Astrocyte (in vitro differentiated cells and primary cell): Measurements from ENCODE around the gene PUSL1. TPM values are rescaled to one million over a fixed set of nuclear protein-coding genes. Genes with fewer than 3 reads are reported as not detected.

Experiments used
- DNase-seq: peaks from one replicate; pipeline ENCODE4 v3.0.0-alpha.2; 2010; ENCODE audit warnings: low read depth
- FAIRE-seq: peaks from 2 replicates; lab custom pipeline; 2011; peaks lifted over from hg19 to GRCh38; lab: Jason Lieb, UNC
- H2AFZ ChIP-seq: 2 replicates; pipeline ENCODE4 v1.6.0; 2012; ENCODE audit warnings: low read depth, low read length, inconsistent platforms
- H3K27ac ChIP-seq: 2 replicates; pipeline ENCODE4 v1.5.1; 2011; ENCODE audit warnings: low read depth, low read length, inconsistent platforms
- H3K27me3 ChIP-seq: 2 replicates; pipeline ENCODE4 v1.6.0; 2011; ENCODE audit warnings: low read length, inconsistent platforms; ENCODE audit not compliant: insufficient read depth
- H3K36me3 ChIP-seq: 2 replicates; pipeline ENCODE4 v1.5.1; 2011; ENCODE audit warnings: low read length, inconsistent platforms; ENCODE audit not compliant: insufficient read depth
- H3K4me1 ChIP-seq: 2 replicates; pipeline ENCODE4 v1.5.1; 2011; ENCODE audit warnings: low read length, inconsistent platforms; ENCODE audit not compliant: insufficient read depth
- H3K4me2 ChIP-seq: 2 replicates; pipeline ENCODE4 v1.6.0; 2012; ENCODE audit warnings: low read length, inconsistent platforms
- H3K4me3 ChIP-seq: 2 replicates; pipeline ENCODE4 v1.5.1; 2011; ENCODE audit warnings: low read depth, mild to moderate bottlenecking, low read length, inconsistent platforms; ENCODE audit not compliant: insufficient read depth
- H3K79me2 ChIP-seq: 2 replicates; pipeline ENCODE4 v1.6.0; 2012; ENCODE audit warnings: mild to moderate bottlenecking, low read length, inconsistent platforms; ENCODE audit not compliant: insufficient read depth
- H3K9ac ChIP-seq: 2 replicates; pipeline ENCODE4 v1.6.0; 2012; ENCODE audit warnings: mild to moderate bottlenecking, low read length, inconsistent platforms
- H3K9me3 ChIP-seq: 2 replicates; pipeline ENCODE4 v1.5.1; 2012; ENCODE audit warnings: low read depth, mild to moderate bottlenecking, low read length, inconsistent platforms; ENCODE audit not compliant: insufficient read depth
- H4K20me1 ChIP-seq: 2 replicates; pipeline ENCODE4 v1.6.0; 2012; ENCODE audit warnings: low read length, inconsistent platforms; ENCODE audit not compliant: insufficient read depth
- H3K27ac Mint-ChIP-seq: one replicate; pipeline ENCODE4 v1.8.0; 2021; ENCODE audit warnings: mild to moderate bottlenecking, mixed read lengths; ENCODE audit not compliant: unreplicated experiment
- H3K27me3 Mint-ChIP-seq: one replicate; pipeline ENCODE4 v1.8.0; 2021; ENCODE audit warnings: low read depth, mixed read lengths; ENCODE audit not compliant: unreplicated experiment
- H3K36me3 Mint-ChIP-seq: one replicate; pipeline ENCODE4 v1.8.0; 2021; ENCODE audit warnings: low read depth, mixed read lengths; ENCODE audit not compliant: unreplicated experiment
- H3K4me1 Mint-ChIP-seq: one replicate; pipeline ENCODE4 v1.8.0; 2021; ENCODE audit warnings: low read depth, mixed read lengths; ENCODE audit not compliant: unreplicated experiment
- H3K4me3 Mint-ChIP-seq: one replicate; pipeline ENCODE4 v1.8.0; 2021; ENCODE audit warnings: mild to moderate bottlenecking, moderate library complexity, mixed read lengths; ENCODE audit not compliant: unreplicated experiment
- H3K9me3 Mint-ChIP-seq: one replicate; pipeline ENCODE4 v1.8.0; 2021; ENCODE audit warnings: mild to moderate bottlenecking, mixed read lengths; ENCODE audit not compliant: unreplicated experiment
- EZH2 ChIP-seq: IDR thresholded peaks from 2 replicates; pipeline ENCODE4 v1.6.1; 2012; ENCODE audit warnings: mild to moderate bottlenecking, low read length, inconsistent platforms; ENCODE audit not compliant: insufficient read depth
- total RNA-seq: library from RNA; stranded (reverse); gene quantifications from 2 replicates; pipeline ENCODE4 v1.2.1, GENCODE V29; 2021
- TF ChIP-seq, protein P1 (sequence below): IDR thresholded peaks from 2 replicates; pipeline ENCODE4 v1.5.1; 2011; ENCODE audit warnings: low read depth, mild to moderate bottlenecking, inconsistent platforms, low read length, moderate library complexity; ENCODE audit not compliant: insufficient read depth

The PUSL1 gene
- total RNA-seq, 1 donor from 2014 or later, result 29.4 TPM

GRCh38 chr1:1274931-1275431 is 33.4 kb upstream of the PUSL1 start:
- Histone ChIP-seq H3K36me3 (no peaks in the 10 kb centered on the region), H3K9me3 (no peaks in the 10 kb centered on the region), H3K4me3 (no peak overlapping the region), H3K4me2 (peak overlapping the region; percentile 94), H3K27me3 (no peaks in the 10 kb centered on the region), H3K27ac (no peak overlapping the region), H3K9ac (peak overlapping the region; percentile 88), H2AFZ (no peak overlapping the region), H4K20me1 (peaks cover 31% of the 10 kb centered on the region), H3K4me1 (peaks cover 40% of the 10 kb centered on the region), H3K79me2 (peaks cover 37% of the 10 kb centered on the region)
- H3K9me3 Mint-ChIP-seq, result no peaks in the 10 kb centered on the region
- no peaks in the 10 kb centered on the region for H3K27me3 Mint-ChIP-seq
- FAIRE-seq (no peak), DNase-seq (no peak)
- TF ChIP-seq, protein P1, sequence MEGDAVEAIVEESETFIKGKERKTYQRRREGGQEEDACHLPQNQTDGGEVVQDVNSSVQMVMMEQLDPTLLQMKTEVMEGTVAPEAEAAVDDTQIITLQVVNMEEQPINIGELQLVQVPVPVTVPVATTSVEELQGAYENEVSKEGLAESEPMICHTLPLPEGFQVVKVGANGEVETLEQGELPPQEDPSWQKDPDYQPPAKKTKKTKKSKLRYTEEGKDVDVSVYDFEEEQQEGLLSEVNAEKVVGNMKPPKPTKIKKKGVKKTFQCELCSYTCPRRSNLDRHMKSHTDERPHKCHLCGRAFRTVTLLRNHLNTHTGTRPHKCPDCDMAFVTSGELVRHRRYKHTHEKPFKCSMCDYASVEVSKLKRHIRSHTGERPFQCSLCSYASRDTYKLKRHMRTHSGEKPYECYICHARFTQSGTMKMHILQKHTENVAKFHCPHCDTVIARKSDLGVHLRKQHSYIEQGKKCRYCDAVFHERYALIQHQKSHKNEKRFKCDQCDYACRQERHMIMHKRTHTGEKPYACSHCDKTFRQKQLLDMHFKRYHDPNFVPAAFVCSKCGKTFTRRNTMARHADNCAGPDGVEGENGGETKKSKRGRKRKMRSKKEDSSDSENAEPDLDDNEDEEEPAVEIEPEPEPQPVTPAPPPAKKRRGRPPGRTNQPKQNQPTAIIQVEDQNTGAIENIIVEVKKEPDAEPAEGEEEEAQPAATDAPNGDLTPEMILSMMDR, result no peak
- TF ChIP-seq EZH2, result no peak
- peaks cover 3% of the 10 kb centered on the region for H3K36me3 Mint-ChIP-seq
- peak overlapping the region; percentile 74 for H3K4me3 Mint-ChIP-seq
- peak overlapping the region; percentile 69 for H3K27ac Mint-ChIP-seq
- H3K4me1 Mint-ChIP-seq, result peaks cover 34% of the 10 kb centered on the region

DNA sequence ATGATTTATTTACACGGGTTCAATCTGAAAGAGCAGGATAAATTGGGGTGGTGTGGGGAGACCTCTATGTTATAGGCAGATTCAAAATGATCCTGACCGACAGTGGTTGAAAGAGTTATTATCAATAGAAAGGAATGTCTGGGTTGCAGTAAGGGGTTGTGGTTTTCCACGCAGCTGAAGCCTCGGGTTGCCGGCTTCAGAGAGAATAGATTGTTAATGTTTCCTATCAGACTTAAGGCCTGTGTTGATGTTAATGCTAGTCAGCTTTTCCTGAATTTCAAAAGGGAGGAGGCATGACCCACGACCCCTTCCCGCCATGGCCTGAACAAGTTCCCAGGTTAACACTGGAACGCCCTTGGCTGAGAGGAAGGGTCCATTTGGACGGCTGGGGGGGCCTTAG is 32.6 kb upstream of the PUSL1 start:
- Mint-ChIP-seq H3K36me3 (peaks cover 2% of the 10 kb centered on the region), H3K9me3 (no peaks in the 10 kb centered on the region), H3K4me1 (peaks cover 27% of the 10 kb centered on the region), H3K27ac (peak overlapping the region; percentile 54), H3K4me3 (peak overlapping the region; percentile 83), H3K27me3 (no peaks in the 10 kb centered on the region)
- Histone ChIP-seq H3K9me3 (no peaks in the 10 kb centered on the region), H3K4me1 (peaks cover 36% of the 10 kb centered on the region), H3K79me2 (peaks cover 28% of the 10 kb centered on the region), H3K27me3 (no peaks in the 10 kb centered on the region), H3K4me3 (no peak overlapping the region), H2AFZ (no peak overlapping the region), H3K9ac (peak overlapping the region; percentile 31), H3K27ac (peak overlapping the region; percentile 43), H4K20me1 (peaks cover 23% of the 10 kb centered on the region), H3K36me3 (no peaks in the 10 kb centered on the region), H3K4me2 (peak overlapping the region; percentile 55)
- FAIRE-seq (no peak), DNase-seq (peak; percentile 64)
- no peak for TF ChIP-seq EZH2
- TF ChIP-seq, protein P1, result no peak

GRCh38 chr1:1278620-1279019 is 29.8 kb upstream of the PUSL1 start:
- no peak for TF ChIP-seq EZH2
- TF ChIP-seq, protein P1, result no peak
- Histone ChIP-seq H3K79me2 (peaks cover under 1% of the 10 kb centered on the region), H3K4me1 (peaks cover 23% of the 10 kb centered on the region)

More at GRCh38 chr1:1278620-1279019, 29.8 kb upstream of the PUSL1 start:
- H3K4me3 ChIP-seq, result no peak overlapping the region
- Mint-ChIP-seq H3K27ac (no peak overlapping the region), H3K4me1 (peaks cover 15% of the 10 kb centered on the region), H3K4me3 (no peak overlapping the region), H3K27me3 (no peaks in the 10 kb centered on the region), H3K9me3 (no peaks in the 10 kb centered on the region), H3K36me3 (no peaks in the 10 kb centered on the region)
- H2AFZ ChIP-seq, result no peak overlapping the region
- H3K27ac ChIP-seq, result no peak overlapping the region
- H3K4me2 ChIP-seq, result no peak overlapping the region
- DNase-seq (no peak), FAIRE-seq (no peak)
- no peaks in the 10 kb centered on the region for H3K27me3 ChIP-seq
- no peak overlapping the region for H3K9ac ChIP-seq
- no peaks in the 10 kb centered on the region for H3K9me3 ChIP-seq
- no peaks in the 10 kb centered on the region for H4K20me1 ChIP-seq
- H3K36me3 ChIP-seq, result no peaks in the 10 kb centered on the region
